HG03025 (cell line): ENCODE measurements around the gene GSTM5.
"Not testable (repeated sequence)": the region's sequence is repeated elsewhere in the genome, so short reads cannot be mapped to it uniquely, and the experiment has no call there.

Experiments used
- ATAC-seq: cut with Tn5 transposase; IDR thresholded peaks from one replicate; pipeline ENCODE4 v1.9.1; 2021; ENCODE audit warnings: mild to moderate bottlenecking, moderate library complexity; ENCODE audit not compliant: unreplicated experiment, low FRiP score

Gene GSTM5

GRCh38 chr1:109695138-109695537 is 16.9 kb upstream of the GSTM5 start:
- ATAC-seq: not testable (repeated sequence)

- no peak for ATAC-seq
Measured at GRCh38 chr1:109697066-109697465, 15.0 kb upstream of the GSTM5 start.

GRCh38 chr1:109697861-109698260 is 14.2 kb upstream of the GSTM5 start:
- ATAC-seq: not testable (repeated sequence)

- ATAC-seq: not testable (repeated sequence)
Measured at GRCh38 chr1:109702940-109703339, 9.1 kb upstream of the GSTM5 start.

GRCh38 chr1:109704173-109704572 is 7.9 kb upstream of the GSTM5 start:
- no peak for ATAC-seq

GRCh38 chr1:109705411-109705810 is 6.6 kb upstream of the GSTM5 start:
- ATAC-seq: no peak

GRCh38 chr1:109708949-109709348 is 3.1 kb upstream of the GSTM5 start:
- not testable (repeated sequence) for ATAC-seq

GRCh38 chr1:109709822-109710221 is 2.2 kb upstream of the GSTM5 start:
- not testable (repeated sequence) for ATAC-seq

- ATAC-seq: no peak
Measured at GRCh38 chr1:109712321-109712864, 342 bp downstream of the GSTM5 start.

- ATAC-seq: no peak
Measured at GRCh38 chr1:109713636-109714035, 1.6 kb downstream of the GSTM5 start.

GRCh38 chr1:109714661-109715372 is 2.8 kb downstream of the GSTM5 start:
- no peak for ATAC-seq

- ATAC-seq: no peak
Measured at GRCh38 chr1:109716121-109716520, 4.1 kb downstream of the GSTM5 start.

- no peak for ATAC-seq
Measured at GRCh38 chr1:109716570-109717090, 4.6 kb downstream of the GSTM5 start.

- no peak for ATAC-seq
Measured at GRCh38 chr1:109717729-109718128, 5.7 kb downstream of the GSTM5 start.

- ATAC-seq: no peak
Measured at GRCh38 chr1:109718495-109718894, 6.4 kb downstream of the GSTM5 start.

GRCh38 chr1:109719337-109719837 is 7.3 kb downstream of the GSTM5 start:
- no peak for ATAC-seq

GRCh38 chr1:109721042-109721441 is 9.0 kb downstream of the GSTM5 start:
- no peak for ATAC-seq

- ATAC-seq: no peak
Measured at GRCh38 chr1:109721971-109722370, 9.9 kb downstream of the GSTM5 start.

- ATAC-seq: no peak
Measured at GRCh38 chr1:109722908-109723691, 11.0 kb downstream of the GSTM5 start.

- ATAC-seq: no peak
Measured at GRCh38 chr1:109724933-109725332, 12.9 kb downstream of the GSTM5 start.

- ATAC-seq: no peak
Measured at GRCh38 chr1:109725510-109725909, 13.5 kb downstream of the GSTM5 start.
